Mesenchymal stem cell (in vitro differentiated cells and primary cell): ENCODE measurements around the gene EDN3.
"Not testable (repeated sequence)": the region's sequence is repeated elsewhere in the genome, so short reads cannot be mapped to it uniquely, and the experiment has no call there.

ENCODE experiments used
- DNase-seq: peaks from one replicate; pipeline ENCODE4 v3.0.0-alpha.2; 2013
- H2AFZ ChIP-seq: one replicate; pipeline ENCODE4 v1.6.1; 2013; ENCODE audit warnings: low read depth, mild to moderate bottlenecking, control low read depth, inconsistent platforms, low read length, moderate library complexity
- H2AK5ac ChIP-seq: 2 replicates; pipeline ENCODE4 v1.6.1; 2013; ENCODE audit warnings: low read length, moderate library complexity, mild to moderate bottlenecking, inconsistent platforms; ENCODE audit not compliant: severe bottlenecking
- H2BK120ac ChIP-seq: one replicate; pipeline ENCODE4 v1.6.1; 2013; ENCODE audit warnings: low read depth, mild to moderate bottlenecking, inconsistent platforms, low read length, moderate library complexity
- H2BK12ac ChIP-seq, 2 experiments: one replicate each; pipeline ENCODE4 v1.6.1; 2013; ENCODE audit warnings: inconsistent platforms in 2 of 2, low read length in 2 of 2, mild to moderate bottlenecking in 2 of 2, moderate library complexity in 2 of 2, control low read depth in 1 of 2
- H2BK15ac ChIP-seq: one replicate; pipeline ENCODE4 v1.6.1; 2013; ENCODE audit warnings: mild to moderate bottlenecking, low read depth, inconsistent platforms; ENCODE audit not compliant: poor library complexity, severe bottlenecking
- H2BK5ac ChIP-seq: 2 replicates; pipeline ENCODE4 v1.6.1; 2013; ENCODE audit warnings: low read depth, mild to moderate bottlenecking, low read length, control low read depth, inconsistent platforms; ENCODE audit not compliant: poor library complexity, severe bottlenecking
- H3K14ac ChIP-seq, 2 experiments: one replicate each; pipeline ENCODE4 v1.6.1; 2013; ENCODE audit warnings: inconsistent platforms in 2 of 2, low read length in 2 of 2, control low read depth in 1 of 2, mild to moderate bottlenecking in 1 of 2, moderate library complexity in 1 of 2
- H3K18ac ChIP-seq, 2 experiments: one replicate each; pipeline ENCODE4 v1.6.1; 2013; ENCODE audit warnings: inconsistent platforms in 2 of 2, low read length in 2 of 2, control low read depth in 1 of 2, low read depth in 1 of 2, mild to moderate bottlenecking in 1 of 2
- H3K23ac ChIP-seq, 2 experiments: one replicate each; pipeline ENCODE4 v1.6.1; 2013; ENCODE audit warnings: inconsistent platforms in 2 of 2, low read length in 2 of 2, mild to moderate bottlenecking in 2 of 2, moderate library complexity in 2 of 2, control low read depth in 1 of 2
- H3K27ac ChIP-seq: 2 replicates; pipeline ENCODE4 v1.5.1; 2013; ENCODE audit warnings: mild to moderate bottlenecking, moderate library complexity, low read length, control low read depth, inconsistent platforms; ENCODE audit not compliant: poor library complexity, severe bottlenecking
- H3K27me3 ChIP-seq, 2 experiments: 2 replicates each; pipeline versions ENCODE4 v1.6.1 to v1.7.0; 2013; ENCODE audit warnings: low read length in 2 of 2, mild to moderate bottlenecking in 2 of 2, moderate library complexity in 2 of 2, control low read depth in 1 of 2, inconsistent platforms in 1 of 2; ENCODE audit not compliant: control insufficient read depth in 1 of 2, insufficient read depth in 1 of 2
- H3K36me3 ChIP-seq, 2 experiments: 2 replicates each; pipeline versions ENCODE4 v1.6.1 to v1.7.0; 2013; ENCODE audit warnings: low read length in 2 of 2, control low read depth in 1 of 2, inconsistent platforms in 1 of 2, low read depth in 1 of 2, mild to moderate bottlenecking in 1 of 2; ENCODE audit not compliant: insufficient read depth in 2 of 2, control insufficient read depth in 1 of 2
- H3K4ac ChIP-seq, 2 experiments: one replicate each; pipeline ENCODE4 v1.6.1; 2013; ENCODE audit warnings: inconsistent platforms in 2 of 2, low read length in 2 of 2, mild to moderate bottlenecking in 2 of 2, moderate library complexity in 2 of 2, control low read depth in 1 of 2, low read depth in 1 of 2
- H3K4me1 ChIP-seq: 2 replicates; pipeline ENCODE4 v1.6.1; 2013; ENCODE audit warnings: low read depth, low read length, control low read depth; ENCODE audit not compliant: control insufficient read depth, insufficient read depth
- H3K4me2 ChIP-seq: 2 replicates; pipeline ENCODE4 v1.6.1; 2013; ENCODE audit warnings: low read length, mild to moderate bottlenecking, inconsistent platforms; ENCODE audit not compliant: poor library complexity, severe bottlenecking
- H3K4me3 ChIP-seq, 2 experiments: 2 replicates each; pipeline versions ENCODE4 v1.5.1 to v1.7.0; 2013; ENCODE audit warnings: low read length in 2 of 2, mild to moderate bottlenecking in 2 of 2, control low read depth in 1 of 2, low read depth in 1 of 2; ENCODE audit not compliant: insufficient read depth in 1 of 2
- H3K79me1 ChIP-seq: replicated peaks from 2 replicates; pipeline ENCODE4 v1.6.1; 2013; ENCODE audit warnings: mild to moderate bottlenecking, control low read depth, low read length, inconsistent platforms; ENCODE audit not compliant: poor library complexity, severe bottlenecking
- H3K9ac ChIP-seq: 2 replicates; pipeline ENCODE4 v1.7.0; 2013; ENCODE audit warnings: mild to moderate bottlenecking, low read length, moderate library complexity
- H3K9me3 ChIP-seq: 2 replicates; pipeline ENCODE4 v1.7.0; 2013; ENCODE audit warnings: mild to moderate bottlenecking, low read length; ENCODE audit not compliant: control insufficient read depth
- H4K8ac ChIP-seq: one replicate; pipeline ENCODE4 v1.6.1; 2013; ENCODE audit warnings: inconsistent platforms, mild to moderate bottlenecking, low read length, moderate library complexity
- H4K91ac ChIP-seq: one replicate; pipeline ENCODE4 v1.6.1; 2013; ENCODE audit warnings: mild to moderate bottlenecking, low read length, inconsistent platforms
- WGBS: methylation state at CpG from one replicate; pipeline ENCODE4 v1.1.7; 2013; ENCODE audit warnings: mixed read lengths; 5-methylcytosine and 5-hydroxymethylcytosine counted together

EDN3 gene

DNA sequence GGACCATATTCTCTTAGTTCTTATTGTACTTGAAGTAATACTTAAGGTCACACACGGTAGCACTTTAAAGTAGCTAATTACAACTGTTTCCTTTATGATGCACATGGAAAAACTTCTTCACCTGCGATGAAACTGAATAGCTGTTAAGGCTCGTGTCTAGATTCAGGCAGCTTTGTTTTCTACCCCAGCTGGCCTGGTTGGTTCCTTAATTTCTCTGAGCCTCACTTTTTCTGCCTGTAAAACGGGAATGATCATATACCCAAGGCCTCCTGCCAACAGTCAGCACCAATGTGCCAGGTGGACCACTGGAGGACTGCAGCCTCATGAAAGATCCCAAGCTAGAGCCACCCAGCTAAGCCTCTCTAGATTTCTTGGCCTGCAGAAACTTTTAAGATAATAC is 35.0 kb downstream of the EDN3 start:
- H2BK120ac ChIP-seq, result no peak overlapping the region
- H3K4me2 ChIP-seq, result no peak overlapping the region
- no peak overlapping the region for H3K9ac ChIP-seq
- H3K23ac ChIP-seq, result no peak overlapping the region
- no peaks in the 10 kb centered on the region for H3K79me1 ChIP-seq
- no peak overlapping the region for H2BK5ac ChIP-seq
- no peak overlapping the region for H2AK5ac ChIP-seq
- H4K8ac ChIP-seq, result no peak overlapping the region
- no peak overlapping the region for H3K4ac ChIP-seq
- peaks cover 0 to 26% of the 10 kb centered on the region in 2 experiments for H3K27me3 ChIP-seq
- H3K4me3 ChIP-seq, result no peak overlapping the region
- H2BK12ac ChIP-seq, result no peak overlapping the region
- 67% methylated on average over 4 of the region's 4 CpGs for WGBS
- H3K14ac ChIP-seq, result no peak overlapping the region
- DNase-seq, result no peak
- no peaks in the 10 kb centered on the region for H3K4me1 ChIP-seq
- H4K91ac ChIP-seq, result no peak overlapping the region
- no peak overlapping the region for H2BK15ac ChIP-seq
- no peak overlapping the region for H2AFZ ChIP-seq
- no peak overlapping the region for H3K18ac ChIP-seq
- H3K9me3 ChIP-seq, result no peaks in the 10 kb centered on the region
- no peak overlapping the region for H3K27ac ChIP-seq
- H3K36me3 ChIP-seq, result no peaks in the 10 kb centered on the region

DNA sequence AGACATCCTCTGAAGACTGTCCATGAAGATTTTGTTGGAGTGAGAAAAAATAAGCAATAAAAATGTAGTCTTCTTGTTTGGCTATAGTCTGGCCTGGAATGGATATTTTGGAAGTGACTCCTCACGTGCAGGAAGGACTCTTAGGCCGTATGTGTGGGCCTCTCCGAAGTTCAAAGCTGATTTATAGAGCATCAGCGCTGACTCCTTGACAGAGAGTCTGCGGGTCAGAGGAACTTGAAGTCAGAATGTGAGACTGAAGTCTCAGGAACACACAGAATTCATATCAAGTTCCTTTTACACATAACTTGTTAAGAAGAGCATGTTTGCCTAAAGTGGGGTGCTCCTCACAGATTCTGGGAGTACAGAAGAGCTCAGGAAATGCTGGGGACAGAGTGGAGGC is 36.1 kb downstream of the EDN3 start:
- Histone ChIP-seq H3K9me3 (no peaks in the 10 kb centered on the region), H3K4ac (no peak overlapping the region), H4K8ac (no peak overlapping the region), H3K14ac (no peak overlapping the region), H3K4me1 (no peaks in the 10 kb centered on the region), H3K4me3 (no peak overlapping the region), H3K27me3 (peaks cover 0 to 25% of the 10 kb centered on the region in 2 experiments), H3K27ac (no peak overlapping the region), H3K36me3 (no peaks in the 10 kb centered on the region), H3K18ac (no peak overlapping the region), H3K79me1 (no peaks in the 10 kb centered on the region), H2AK5ac (no peak overlapping the region), H2BK15ac (no peak overlapping the region), H2BK5ac (no peak overlapping the region), H3K9ac (no peak overlapping the region), H2BK120ac (no peak overlapping the region), H4K91ac (no peak overlapping the region), H2BK12ac (no peak overlapping the region), H3K4me2 (no peak overlapping the region), H2AFZ (no peak overlapping the region), H3K23ac (no peak overlapping the region)
- DNase-seq, result no peak
- WGBS, result 22% methylated on average over 3 of the region's 5 CpGs

DNA sequence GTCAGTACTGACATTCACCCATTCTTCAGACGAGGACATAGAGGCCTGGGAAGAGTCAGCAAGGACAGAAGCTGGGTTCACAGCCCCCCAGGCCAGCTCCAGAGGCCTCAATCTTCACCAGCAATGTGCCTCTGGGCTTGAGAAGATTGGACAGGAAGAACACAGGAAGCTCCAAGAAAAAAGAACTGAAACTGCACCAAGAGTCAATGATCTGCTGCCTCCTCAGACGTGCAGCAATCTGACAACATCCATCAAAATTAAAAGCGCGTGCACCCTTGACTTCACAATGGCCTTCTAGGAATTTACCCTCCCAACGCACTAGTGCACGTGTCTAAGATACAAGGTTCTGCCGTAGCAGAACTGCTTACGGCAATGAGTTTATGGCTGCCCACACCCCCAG is 38.0 kb downstream of the EDN3 start:
- not testable (repeated sequence) for H2BK12ac ChIP-seq, H3K27ac ChIP-seq, H3K79me1 ChIP-seq, H3K4ac ChIP-seq, H2AFZ ChIP-seq, H3K4me1 ChIP-seq, H2BK15ac ChIP-seq, H2BK120ac ChIP-seq, H3K9ac ChIP-seq, H3K14ac ChIP-seq, H3K9me3 ChIP-seq, H3K36me3 ChIP-seq, H4K8ac ChIP-seq, H3K23ac ChIP-seq, H3K18ac ChIP-seq, DNase-seq, H3K4me2 ChIP-seq, H2AK5ac ChIP-seq, H3K4me3 ChIP-seq, H2BK5ac ChIP-seq, H4K91ac ChIP-seq
- peaks cover 0 to 22% of the 10 kb centered on the region in 2 experiments for H3K27me3 ChIP-seq
- WGBS, result no CpG with 5 or more reads among the region's 8 CpGs

DNA sequence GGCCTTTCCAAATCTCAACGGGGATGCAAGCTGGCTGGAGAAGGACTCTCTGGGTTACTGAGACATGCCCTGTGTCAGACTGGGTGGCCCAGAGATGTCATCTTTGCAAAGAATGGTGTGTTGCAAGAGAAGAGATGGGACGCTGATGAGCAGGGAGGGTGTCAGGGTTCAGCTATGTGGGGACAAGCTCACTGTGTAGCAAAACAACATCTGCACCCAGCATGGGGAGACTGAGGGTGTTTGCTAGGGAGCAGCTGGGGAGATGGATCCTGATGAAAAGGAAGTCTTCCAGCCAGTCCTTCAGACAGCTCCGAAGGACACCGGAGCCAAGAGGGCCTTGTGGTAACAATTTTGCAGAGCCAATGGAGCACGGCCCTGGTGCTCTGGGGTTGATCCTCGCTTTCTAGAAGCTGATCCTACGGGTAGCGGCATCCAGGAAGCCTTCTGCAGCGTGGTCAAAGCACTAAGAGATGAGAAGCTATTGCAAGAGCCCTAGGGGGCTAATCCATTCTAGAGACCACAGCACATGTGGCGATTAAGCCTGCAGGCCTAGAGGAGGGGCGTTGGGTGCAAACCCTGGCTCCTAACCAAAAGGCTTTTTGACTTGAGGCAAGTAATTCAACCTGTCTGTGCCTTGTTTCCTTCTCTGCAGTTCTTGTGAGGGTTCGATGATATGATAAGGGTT is 39.9 kb downstream of the EDN3 start:
- H3K14ac ChIP-seq, result no peak overlapping the region
- H3K27me3 ChIP-seq, result peaks cover 0 to 9% of the 10 kb centered on the region in 2 experiments
- H4K8ac ChIP-seq, result no peak overlapping the region
- H3K23ac ChIP-seq, result no peak overlapping the region
- no peak overlapping the region for H3K9ac ChIP-seq
- no peak overlapping the region for H2AFZ ChIP-seq
- no peak overlapping the region for H2BK15ac ChIP-seq
- DNase-seq, result no peak
- no peak overlapping the region for H2AK5ac ChIP-seq
- no peak overlapping the region for H2BK120ac ChIP-seq
- no peaks in the 10 kb centered on the region for H3K36me3 ChIP-seq
- WGBS, result 73% methylated on average over 12 of the region's 12 CpGs
- no peak overlapping the region for H3K4ac ChIP-seq
- H3K27ac ChIP-seq, result no peak overlapping the region
- no peaks in the 10 kb centered on the region for H3K9me3 ChIP-seq
- H2BK5ac ChIP-seq, result no peak overlapping the region
- H3K79me1 ChIP-seq, result no peaks in the 10 kb centered on the region
- H3K4me2 ChIP-seq, result no peak overlapping the region
- H2BK12ac ChIP-seq, result no peak overlapping the region
- no peak overlapping the region for H3K18ac ChIP-seq
- H3K4me3 ChIP-seq, result no peak overlapping the region
- no peaks in the 10 kb centered on the region for H3K4me1 ChIP-seq
- H4K91ac ChIP-seq, result no peak overlapping the region
